KMS-11 (cell line): ENCODE data around the gene DPYSL5.

Experiments used
- H2AFZ ChIP-seq: fragments of 200-600 bp; sonication (generic); 2 replicates; pipeline ENCODE4 v1.6.1; 2016; ENCODE audit warnings: antibody characterized with exemption, mixed run types, low read depth
- H3K27ac ChIP-seq: fragments of 200-600 bp; sonication (generic); 2 replicates; pipeline ENCODE4 v1.6.1; 2016; ENCODE audit warnings: mild to moderate bottlenecking, mixed run types
- H3K27me3 ChIP-seq: fragments of 200-600 bp; sonication (generic); 2 replicates; pipeline ENCODE4 v1.6.1; 2017; ENCODE audit warnings: mild to moderate bottlenecking, low read depth, mixed run types, moderate library complexity; ENCODE audit not compliant: insufficient read depth
- H3K36me3 ChIP-seq: fragments of 200-600 bp; sonication (generic); 2 replicates; pipeline ENCODE4 v1.6.1; 2017; ENCODE audit warnings: mild to moderate bottlenecking, mixed run types; ENCODE audit not compliant: insufficient read depth
- H3K4me1 ChIP-seq: fragments of 200-600 bp; sonication (generic); 2 replicates; pipeline ENCODE4 v1.6.1; 2016; ENCODE audit warnings: mild to moderate bottlenecking, low read depth, mixed run types; ENCODE audit not compliant: poor library complexity, severe bottlenecking
- H3K4me2 ChIP-seq: fragments of 200-600 bp; sonication (generic); 2 replicates; pipeline ENCODE4 v1.7.0; 2016; ENCODE audit warnings: mild to moderate bottlenecking, mixed run types
- H3K4me3 ChIP-seq: fragments of 200-600 bp; sonication (generic); IDR thresholded peaks from 2 replicates; pipeline ENCODE4 v1.6.1; 2017; ENCODE audit warnings: low read depth, low read length, mixed read lengths; ENCODE audit not compliant: insufficient read depth
- H3K79me2 ChIP-seq: fragments of 200-600 bp; sonication (generic); 2 replicates; pipeline ENCODE4 v1.6.1; 2016; ENCODE audit warnings: low read depth, mixed run types; ENCODE audit not compliant: insufficient read depth
- H3K9ac ChIP-seq: fragments of 200-600 bp; sonication (generic); 2 replicates; pipeline ENCODE4 v1.6.1; 2016; ENCODE audit warnings: mild to moderate bottlenecking, mixed run types
- H4K20me1 ChIP-seq: fragments of 200-600 bp; sonication (generic); 2 replicates; pipeline ENCODE4 v1.6.1; 2016; ENCODE audit warnings: mild to moderate bottlenecking, mixed run types; ENCODE audit not compliant: insufficient read depth
- TF ChIP-seq, protein P1 (sequence below): fragments of 200-600 bp; sonication (generic); conservative IDR thresholded peaks from 2 replicates; pipeline ENCODE4 v1.6.1; 2017; ENCODE audit warnings: low read depth, mild to moderate bottlenecking, antibody characterized with exemption, low read length, moderate library complexity, mixed read lengths

The DPYSL5 gene

DNA sequence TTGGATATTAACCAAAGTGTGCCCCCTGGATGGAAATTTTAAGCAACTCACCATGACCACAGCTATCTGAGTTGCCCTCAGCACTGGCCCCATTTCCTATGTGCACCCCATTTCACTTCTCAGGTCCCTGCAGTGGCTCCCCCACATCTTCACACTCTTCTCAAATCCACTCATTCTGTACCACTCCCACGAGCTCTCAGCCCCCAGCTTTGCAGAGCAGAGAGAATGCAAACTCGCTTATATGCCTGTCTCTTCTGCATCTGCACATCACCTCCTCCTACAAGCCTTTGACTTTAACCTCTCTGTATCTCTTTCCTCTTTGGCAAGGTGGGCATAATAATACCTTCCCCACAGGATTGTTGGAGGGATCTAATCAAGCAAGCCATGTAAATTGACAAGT lies 46.2 kb downstream of the DPYSL5 start:
- Histone ChIP-seq H3K9ac (no peak overlapping the region), H3K4me2 (no peak overlapping the region), H3K27ac (no peak overlapping the region), H3K4me3 (no peak overlapping the region), H4K20me1 (no peaks in the 10 kb centered on the region), H3K27me3 (no peaks in the 10 kb centered on the region), H3K36me3 (no peaks in the 10 kb centered on the region), H3K4me1 (no peaks in the 10 kb centered on the region), H3K79me2 (no peaks in the 10 kb centered on the region), H2AFZ (no peak overlapping the region)
- TF ChIP-seq, protein P1, sequence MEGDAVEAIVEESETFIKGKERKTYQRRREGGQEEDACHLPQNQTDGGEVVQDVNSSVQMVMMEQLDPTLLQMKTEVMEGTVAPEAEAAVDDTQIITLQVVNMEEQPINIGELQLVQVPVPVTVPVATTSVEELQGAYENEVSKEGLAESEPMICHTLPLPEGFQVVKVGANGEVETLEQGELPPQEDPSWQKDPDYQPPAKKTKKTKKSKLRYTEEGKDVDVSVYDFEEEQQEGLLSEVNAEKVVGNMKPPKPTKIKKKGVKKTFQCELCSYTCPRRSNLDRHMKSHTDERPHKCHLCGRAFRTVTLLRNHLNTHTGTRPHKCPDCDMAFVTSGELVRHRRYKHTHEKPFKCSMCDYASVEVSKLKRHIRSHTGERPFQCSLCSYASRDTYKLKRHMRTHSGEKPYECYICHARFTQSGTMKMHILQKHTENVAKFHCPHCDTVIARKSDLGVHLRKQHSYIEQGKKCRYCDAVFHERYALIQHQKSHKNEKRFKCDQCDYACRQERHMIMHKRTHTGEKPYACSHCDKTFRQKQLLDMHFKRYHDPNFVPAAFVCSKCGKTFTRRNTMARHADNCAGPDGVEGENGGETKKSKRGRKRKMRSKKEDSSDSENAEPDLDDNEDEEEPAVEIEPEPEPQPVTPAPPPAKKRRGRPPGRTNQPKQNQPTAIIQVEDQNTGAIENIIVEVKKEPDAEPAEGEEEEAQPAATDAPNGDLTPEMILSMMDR = no peak

DNA sequence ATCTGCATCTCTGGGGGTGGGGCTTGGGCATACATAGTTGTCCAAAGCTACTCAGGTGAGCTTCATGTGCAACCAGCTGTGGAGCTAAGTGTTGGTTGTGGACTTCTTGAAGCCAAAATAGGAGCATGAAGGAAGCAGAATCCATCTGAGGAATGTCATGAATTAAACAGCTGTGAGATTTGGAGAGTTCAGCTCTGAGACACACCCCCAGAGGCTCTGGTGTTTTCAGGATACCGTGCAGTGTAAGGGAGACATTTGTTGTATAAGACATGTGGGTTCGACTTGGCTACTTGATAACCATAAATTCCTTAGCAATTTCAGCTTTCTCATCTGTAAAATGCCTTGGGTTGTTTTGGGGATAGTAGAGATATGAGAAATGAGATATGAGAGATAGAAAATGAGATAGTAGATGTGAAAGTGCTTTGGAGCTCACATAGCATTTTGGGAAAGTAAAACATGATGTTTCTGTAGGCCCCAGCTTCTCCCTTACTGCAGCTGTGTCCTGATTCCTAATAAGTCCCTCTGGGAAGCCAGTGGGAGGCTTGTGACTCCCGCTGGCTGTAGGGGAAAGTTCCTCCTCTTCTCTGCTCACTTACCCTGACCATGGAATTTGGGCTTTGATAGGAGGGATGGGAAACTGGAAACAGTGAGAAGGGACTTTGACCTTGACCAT lies 50.0 kb downstream of the DPYSL5 start:
- Histone ChIP-seq H3K27ac (no peak overlapping the region), H3K79me2 (no peaks in the 10 kb centered on the region), H3K4me1 (no peaks in the 10 kb centered on the region), H3K9ac (no peak overlapping the region), H2AFZ (no peak overlapping the region), H4K20me1 (no peaks in the 10 kb centered on the region), H3K4me3 (no peak overlapping the region), H3K4me2 (no peak overlapping the region), H3K36me3 (no peaks in the 10 kb centered on the region), H3K27me3 (no peaks in the 10 kb centered on the region)
- TF ChIP-seq, protein P1 = no peak

DNA sequence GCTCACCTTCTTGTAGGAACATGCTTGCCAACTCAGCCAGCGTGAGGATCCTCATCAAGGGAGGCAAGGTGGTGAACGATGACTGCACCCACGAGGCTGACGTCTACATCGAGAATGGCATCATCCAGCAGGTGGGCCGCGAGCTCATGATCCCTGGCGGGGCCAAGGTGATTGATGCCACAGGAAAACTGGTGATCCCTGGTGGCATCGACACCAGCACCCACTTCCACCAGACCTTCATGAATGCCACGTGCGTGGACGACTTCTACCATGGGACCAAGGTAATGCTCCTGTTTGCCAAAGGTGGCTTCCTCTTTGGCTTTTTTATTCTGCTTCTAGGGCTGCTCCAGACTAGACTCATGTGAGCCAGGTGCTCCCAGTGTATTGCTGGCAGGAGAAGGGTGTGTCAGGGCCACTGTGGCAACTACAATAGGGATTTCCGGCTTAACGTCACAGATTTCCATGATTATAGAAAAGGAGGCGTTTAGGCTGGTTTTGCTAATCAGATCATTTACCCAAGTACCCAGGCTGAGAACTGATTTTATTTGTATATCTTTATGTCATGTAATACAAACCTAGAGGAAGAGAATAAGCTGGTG lies 50.6 kb downstream of the DPYSL5 start:
- TF ChIP-seq, protein P1 = no peak
- Histone ChIP-seq H3K79me2 (no peaks in the 10 kb centered on the region), H3K4me3 (no peak overlapping the region), H3K27ac (no peak overlapping the region), H3K27me3 (no peaks in the 10 kb centered on the region), H3K4me1 (no peaks in the 10 kb centered on the region), H4K20me1 (no peaks in the 10 kb centered on the region), H3K36me3 (no peaks in the 10 kb centered on the region), H3K4me2 (no peak overlapping the region), H3K9ac (no peak overlapping the region), H2AFZ (no peak overlapping the region)

DNA sequence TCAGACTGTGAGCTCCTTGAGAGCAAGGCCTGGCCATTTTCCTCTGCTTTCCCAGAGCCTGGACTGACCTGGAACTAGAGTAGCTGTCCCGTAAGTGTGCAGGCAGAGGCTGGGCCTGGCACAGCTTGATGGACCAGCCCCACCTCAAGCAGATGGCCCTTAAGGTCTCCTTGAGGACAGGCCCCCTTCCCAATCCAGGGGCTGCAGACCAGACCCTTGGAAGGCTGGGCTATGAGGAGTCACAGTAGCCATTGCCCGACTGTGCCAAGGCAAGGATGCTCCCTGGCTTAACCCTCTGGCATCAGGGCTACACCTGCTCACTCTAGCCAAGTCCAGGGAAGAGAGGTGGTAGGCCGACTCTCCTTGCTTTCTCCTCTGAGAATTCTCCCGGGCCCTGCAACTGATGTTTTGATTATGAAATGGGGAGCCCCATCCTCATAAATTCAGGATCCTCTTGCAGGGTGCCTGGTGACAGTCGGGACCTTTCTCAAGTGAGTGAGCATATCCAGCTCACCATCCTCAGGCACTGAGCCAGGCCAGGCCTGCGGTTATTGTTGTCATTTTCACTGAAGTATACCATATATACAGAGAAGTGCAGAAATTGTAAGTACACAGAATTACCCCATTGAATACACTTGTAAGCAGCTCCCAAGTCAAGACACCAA lies 51.7 kb downstream of the DPYSL5 start:
- no peaks in the 10 kb centered on the region for H3K4me1 ChIP-seq
- no peaks in the 10 kb centered on the region for H3K36me3 ChIP-seq
- no peak overlapping the region for H3K4me2 ChIP-seq
- H4K20me1 ChIP-seq = no peaks in the 10 kb centered on the region
- no peaks in the 10 kb centered on the region for H3K27me3 ChIP-seq
- H2AFZ ChIP-seq = no peak overlapping the region
- TF ChIP-seq, protein P1 = no peak
- H3K9ac ChIP-seq = no peak overlapping the region
- no peaks in the 10 kb centered on the region for H3K79me2 ChIP-seq
- H3K4me3 ChIP-seq = no peak overlapping the region
- H3K27ac ChIP-seq = no peak overlapping the region
